GM12892 (cell line): ENCODE data around the gene KCTD1.

Experiments used
- DNase-seq: peaks from one replicate; pipeline ENCODE4 v3.0.0; 2011; ENCODE audit not compliant: insufficient read length
- FAIRE-seq: peaks from 2 replicates; lab custom pipeline; 2011; peaks lifted over from hg19 to GRCh38; lab: Jason Lieb, UNC
- POLR2A ChIP-seq: IDR thresholded peaks from 2 replicates; pipeline ENCODE4 v1.6.1; 2011; ENCODE audit warnings: low read depth, low read length, control low read depth
- POLR2AphosphoS5 ChIP-seq: IDR thresholded peaks from 2 replicates; pipeline ENCODE4 v1.6.1; 2011; ENCODE audit warnings: low read depth, low read length, control low read depth
- TAF1 ChIP-seq: IDR thresholded peaks from 2 replicates; pipeline ENCODE4 v1.6.1; 2011; ENCODE audit warnings: low read depth, mild to moderate bottlenecking, control low read depth, low read length, borderline replicate concordance

KCTD1 gene

DNA sequence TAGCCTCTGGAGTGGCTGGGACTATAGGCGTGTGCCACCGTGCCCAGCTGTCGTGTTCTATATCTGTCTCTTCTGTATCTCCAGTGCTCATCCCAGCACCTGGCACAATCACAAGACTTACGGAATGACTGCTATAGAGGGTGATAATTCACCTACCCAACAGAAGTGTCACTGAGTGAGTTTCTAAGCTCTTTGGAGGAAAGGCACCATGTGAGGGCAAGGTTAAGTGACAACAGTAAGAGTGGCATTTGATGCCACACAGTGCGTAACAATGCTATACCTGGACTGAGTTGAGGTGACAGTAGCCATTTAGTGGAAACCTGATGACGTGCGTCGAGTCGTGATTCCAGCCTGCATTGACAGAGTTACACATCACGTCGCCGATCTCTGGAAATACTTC, 89.0 kb downstream of the KCTD1 start:
- no peak for DNase-seq
- no peak for TF ChIP-seq POLR2A
- no peak for TF ChIP-seq TAF1
- TF ChIP-seq POLR2AphosphoS5 = no peak
- FAIRE-seq = peak; percentile 70

- TF ChIP-seq POLR2A (0 out of 2 replicates have a peak, but pooled peaks have one; percentile 27), TAF1 (no peak), POLR2AphosphoS5 (no peak)
- DNase-seq (peak; percentile 46), FAIRE-seq (peak; percentile 91)
Observed at GRCh38 chr18:26458526-26459232, 89.7 kb downstream of the KCTD1 start.

- FAIRE-seq = peak; percentile 60
- DNase-seq = no peak
- no peak for TF ChIP-seq TAF1
- no peak for TF ChIP-seq POLR2A
- no peak for TF ChIP-seq POLR2AphosphoS5
Observed at GRCh38 chr18:26457611-26458353, 90.6 kb downstream of the KCTD1 start.

DNA sequence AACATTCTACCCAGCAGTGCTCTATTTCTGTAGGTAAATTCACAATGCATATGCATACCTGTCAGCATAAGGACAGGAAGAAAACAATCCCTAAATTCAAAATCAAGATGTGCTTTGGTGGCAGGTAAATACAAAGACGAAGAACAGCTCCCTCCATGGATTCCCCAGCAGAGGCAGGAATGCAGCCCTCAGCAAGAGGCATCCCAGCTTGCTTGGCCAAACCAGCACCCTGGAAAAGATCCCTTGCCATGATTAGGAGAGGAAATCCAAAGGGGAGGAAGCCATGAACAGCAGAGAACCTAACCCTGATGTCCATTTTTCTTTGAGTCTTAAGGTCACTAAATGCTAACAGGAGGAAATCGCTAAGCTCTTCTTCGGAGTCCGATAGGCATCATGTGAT, 91.2 kb downstream of the KCTD1 start:
- FAIRE-seq = peak; percentile 40
- TF ChIP-seq POLR2AphosphoS5 = no peak
- no peak for TF ChIP-seq TAF1
- no peak for TF ChIP-seq POLR2A
- DNase-seq = no peak

GRCh38 chr18:26456070-26456491, 92.3 kb downstream of the KCTD1 start:
- TF ChIP-seq POLR2A (no peak), TAF1 (no peak), POLR2AphosphoS5 (no peak)
- FAIRE-seq (no peak), DNase-seq (no peak)

DNA sequence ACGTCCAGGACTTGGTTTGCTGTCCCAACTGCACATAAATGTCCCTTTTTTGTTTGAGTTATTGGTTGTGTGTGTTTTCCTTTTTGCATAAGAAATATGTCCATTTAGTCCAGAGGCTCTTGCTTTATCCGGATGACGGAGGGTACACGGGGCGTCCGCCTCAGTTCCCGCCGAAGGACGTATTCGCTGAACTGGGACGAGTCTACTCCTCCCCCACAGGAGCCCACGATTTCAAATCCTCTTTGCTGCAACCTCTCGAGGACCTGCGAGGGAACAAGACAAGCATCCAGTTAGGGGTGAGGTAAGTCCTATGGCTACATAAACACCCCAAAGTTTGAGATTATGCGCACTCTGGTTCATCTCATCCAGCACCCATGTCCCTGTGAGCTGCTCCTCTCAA, 92.7 kb downstream of the KCTD1 start:
- no peak for FAIRE-seq
- TF ChIP-seq TAF1 (no peak), POLR2A (no peak), POLR2AphosphoS5 (no peak)

DNA sequence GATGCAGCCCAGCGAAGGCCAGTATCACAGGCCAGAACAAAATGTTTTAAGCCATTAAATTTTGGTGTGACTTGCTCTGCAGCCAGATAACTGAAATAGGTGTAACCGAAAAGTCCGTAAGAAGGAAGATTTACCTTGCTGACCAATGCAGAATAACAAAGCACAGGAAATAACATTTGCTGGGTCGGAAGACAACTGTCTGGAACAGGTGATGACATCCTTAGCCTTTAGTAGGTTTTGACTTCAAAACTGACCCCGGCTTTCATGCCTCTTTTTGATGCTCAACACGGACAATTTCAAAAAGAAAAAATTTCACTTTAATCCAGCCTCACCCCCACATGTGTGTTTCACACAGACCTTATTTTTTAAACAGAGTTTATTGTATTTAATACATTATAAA, 93.7 kb downstream of the KCTD1 start:
- TF ChIP-seq POLR2AphosphoS5 (no peak), TAF1 (no peak), POLR2A (no peak)
- DNase-seq (no peak), FAIRE-seq (no peak)

More for the DNA sequence above, 92.7 kb downstream of the KCTD1 start:
- no peak for DNase-seq

- DNase-seq (no peak), FAIRE-seq (no peak)
- no peak for TF ChIP-seq POLR2AphosphoS5
- TF ChIP-seq TAF1 = no peak
- TF ChIP-seq POLR2A = no peak
Observed at GRCh38 chr18:26454192-26454591, 94.2 kb downstream of the KCTD1 start.

GRCh38 chr18:26453386-26453901, 94.9 kb downstream of the KCTD1 start:
- FAIRE-seq (no peak), DNase-seq (no peak)
- TF ChIP-seq POLR2A = no peak
- no peak for TF ChIP-seq TAF1
- TF ChIP-seq POLR2AphosphoS5 = no peak

GRCh38 chr18:26450989-26451682, 97.2 kb downstream of the KCTD1 start:
- FAIRE-seq = no peak
- no peak for DNase-seq
- no peak for TF ChIP-seq POLR2AphosphoS5
- TF ChIP-seq TAF1 = no peak
- no peak for TF ChIP-seq POLR2A

DNA sequence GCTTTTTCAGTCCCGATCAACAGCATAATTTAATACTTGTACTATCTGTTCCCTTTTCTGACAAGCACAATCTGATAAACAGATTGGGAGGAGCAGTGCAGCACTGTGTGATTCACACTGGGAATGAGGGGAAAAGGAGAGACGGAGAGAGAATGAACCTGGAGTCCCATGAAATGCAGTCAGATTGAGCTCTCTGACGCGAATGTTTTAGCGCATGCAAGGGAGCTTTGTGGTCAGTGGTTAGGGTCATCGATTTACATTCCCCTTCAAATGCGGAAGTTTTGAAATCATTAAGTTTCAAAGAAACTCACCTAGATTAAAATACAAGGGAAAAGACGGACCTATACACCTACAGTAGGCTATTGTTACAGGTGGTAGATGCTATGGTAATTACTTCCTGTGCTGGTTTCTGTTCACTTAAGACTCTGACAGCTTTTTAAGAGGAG, 99.6 kb downstream of the KCTD1 start:
- DNase-seq (no peak), FAIRE-seq (no peak)
- TF ChIP-seq POLR2A (no peak), POLR2AphosphoS5 (no peak), TAF1 (no peak)
